GM12878 (cell line): ENCODE measurements around the gene THRAP3. TPM values are rescaled to one million over a fixed set of nuclear protein-coding genes. Genes with fewer than 3 reads are reported as not detected.

ENCODE experiments used
- ATAC-seq: fragments of 200-7000 bp; cut with Tn5 transposase; 3 replicates; pipeline ENCODE4 v1.9.1; 2020; ENCODE audit warnings: mild to moderate bottlenecking, moderate library complexity
- BruUV-seq: library from RNA; stranded (reverse); fragments of 400-500 nt; replicated peaks from 2 replicates; lab custom pipeline; 2021; lab: Mats Ljungman, UMichigan
- CTCF ChIA-PET: fragments of 300-600 bp; sonication (Branson Sonifier 250); formaldehyde crosslinking; extraction: SDS; loops from one replicate; lab custom pipeline; 2021; ENCODE audit warnings: inconsistent platforms; lab: Yijun Ruan, JAX
- POLR2A ChIA-PET: fragments of 350-600 bp; formaldehyde crosslinking; extraction: SDS; loops from one replicate; lab custom pipeline; 2021; ENCODE audit warnings: inconsistent platforms; lab: Charles Lee
- RAD21 ChIA-PET: fragments of 300-600 bp; sonication (Branson Sonifier 250); formaldehyde crosslinking; loops from one replicate; lab custom pipeline; 2023; ENCODE audit warnings: antibody characterized with exemption; ENCODE audit not compliant: unreplicated experiment; lab: Charles Lee
- SMC1A ChIA-PET: fragments of 300-600 bp; sonication (Branson Sonifier 250); formaldehyde crosslinking; loops from one replicate; lab custom pipeline; 2023; ENCODE audit not compliant: unreplicated experiment, uncharacterized antibody; lab: Charles Lee
- DNase-seq: peaks from one replicate; pipeline ENCODE4 v3.0.0-alpha.2; 2011; ENCODE audit warnings: low read depth, low spot score
- FAIRE-seq: peaks from 3 replicates; lab custom pipeline; 2011; peaks lifted over from hg19 to GRCh38; lab: Jason Lieb, UNC
- H2AFZ ChIP-seq: 2 replicates; pipeline ENCODE4 v1.6.0; 2011; ENCODE audit warnings: low read depth, low read length, control low read depth; ENCODE audit not compliant: control insufficient read depth
- H3K27ac ChIP-seq: 2 replicates; pipeline ENCODE4 v1.5.1; 2011; ENCODE audit warnings: control low read depth; ENCODE audit not compliant: control insufficient read depth, insufficient read depth
- H3K27me3 ChIP-seq, 2 experiments: replicated peaks in 1 of 2; 2 replicates each; pipeline versions ENCODE4 v1.6.0 to v1.6.1; 2011; ENCODE audit warnings: low read length in 1 of 2; ENCODE audit not compliant: control insufficient read depth in 2 of 2, insufficient read depth in 2 of 2
- H3K36me3 ChIP-seq, 2 experiments: 2 replicates each; pipeline ENCODE4 v1.5.1; 2011; ENCODE audit warnings: low read length in 1 of 2; ENCODE audit not compliant: control insufficient read depth in 2 of 2, insufficient read depth in 2 of 2
- H3K4me1 ChIP-seq: 2 replicates; pipeline ENCODE4 v1.6.1; 2011; ENCODE audit warnings: mild to moderate bottlenecking, low read length, moderate library complexity, mixed read lengths; ENCODE audit not compliant: control insufficient read depth, insufficient read depth
- H3K4me2 ChIP-seq: 2 replicates; pipeline ENCODE4 v1.6.0; 2011; ENCODE audit warnings: control low read depth; ENCODE audit not compliant: control insufficient read depth, insufficient read depth
- H3K4me3 ChIP-seq: fragments of 200-600 bp; sonication (generic); 2 replicates; pipeline ENCODE4 v1.5.1; 2016
- H3K79me2 ChIP-seq: 2 replicates; pipeline ENCODE4 v1.6.0; 2011; ENCODE audit warnings: low read length; ENCODE audit not compliant: control insufficient read depth, insufficient read depth
- H3K9ac ChIP-seq: 2 replicates; pipeline ENCODE4 v1.8.0; 2011; ENCODE audit warnings: low read length, control low read depth, mixed read lengths; ENCODE audit not compliant: control insufficient read depth, insufficient read depth
- H3K9me3 ChIP-seq: replicated peaks from 3 replicates; pipeline ENCODE4 v1.5.1; 2011; ENCODE audit warnings: mild to moderate bottlenecking, low read length; ENCODE audit not compliant: control insufficient read depth, insufficient read depth
- H4K20me1 ChIP-seq: 2 replicates; pipeline ENCODE4 v1.6.0; 2011; ENCODE audit not compliant: control insufficient read depth, insufficient read depth
- MTA3 ChIP-seq: IDR thresholded peaks from 2 replicates; pipeline ENCODE4 v1.6.1; 2012; ENCODE audit warnings: low read length, inconsistent platforms, borderline replicate concordance
- NKRF ChIP-seq: fragments of 450-650 bp; conservative IDR thresholded peaks from 2 replicates; pipeline ENCODE4 v1.6.1; 2017; ENCODE audit warnings: mild to moderate bottlenecking, moderate library complexity
- POLR2A ChIP-seq: IDR thresholded peaks from 2 replicates; pipeline ENCODE4 v1.6.1; 2011; ENCODE audit warnings: low read depth, mild to moderate bottlenecking, low read length
- SP1 ChIP-seq: IDR thresholded peaks from one replicate; pipeline ENCODE4 v1.6.1; 2011; ENCODE audit warnings: low read depth, low read length
- SREBF1 ChIP-seq: IDR thresholded peaks from 2 replicates; pipeline ENCODE4 v1.6.1; 2012; ENCODE audit warnings: mild to moderate bottlenecking, low read length
- ZNF207 ChIP-seq: fragments of 450-650 bp; IDR thresholded peaks from 2 replicates; pipeline ENCODE4 v1.6.1; 2014; ENCODE audit warnings: antibody characterized with exemption, mild to moderate bottlenecking, borderline replicate concordance
- WGBS: methylation state at CpG from one replicate; pipeline ENCODE4 v1.1.6; 2016; ENCODE audit warnings: low lambda C conversion rate; ENCODE audit not compliant: insufficient replicate concordance, insufficient coverage; ENCODE audit errors: missing lambda C conversion rate; 5-methylcytosine and 5-hydroxymethylcytosine counted together
- in situ Hi-C: fragments of 300-500 bp; cut with MboI; formaldehyde crosslinking; loops from 9 replicates; pipeline ENCODE4 v1.14.3; 2018; ENCODE audit warnings: mixed read lengths
- intact Hi-C: fragments of 100-400 bp; cut with micrococcal nuclease; formaldehyde crosslinking; loops from one replicate; pipeline ENCODE4 v1.14.2; 2022; ENCODE audit not compliant: unreplicated experiment
- polyA plus RNA-seq, 11 experiments: library from polyadenylated mRNA; depleted of rRNA in 4 of 11; unstranded in 6 of 11; stranded (reverse) in 5 of 11; fragments of >200 nt; fragmentation: Nextera tagmentation in 4 of 11; fragmentation: Illumina TruSeq in 1 of 11; extraction: Ambion mirVana in 4 of 11; extraction: Trizol in 1 of 11; gene quantifications; 1 replicate in 1 of 11; 2 replicates in 10 of 11; pipeline versions ENCODE4 v1.2.1 to v1.2.3, GENCODE V29; 2011 to 2016; ENCODE audit warnings: inconsistent platforms in 2 of 11, missing spikeins in 2 of 11, low read depth in 1 of 11
- small RNA-seq: library from RNA; depleted of rRNA; stranded (forward); fragments of <200 nt; gene quantifications from one replicate; pipeline ENCODE3, GENCODE V24; 2014
- total RNA-seq, 4 experiments: library from RNA; depleted of rRNA in 3 of 4; stranded (reverse); fragments of >200 nt in 3 of 4; fragmentation: Illumina TruSeq in 1 of 4; extraction: Trizol in 1 of 4; gene quantifications; 2 replicates each; pipeline versions ENCODE4 v1.2.1 to v1.2.3, GENCODE V29; 2013 to 2021
- TF ChIP-seq, protein P1 (sequence below): fragments of 450-650 bp; IDR thresholded peaks from 2 replicates; pipeline ENCODE4 v1.6.1; 2017; ENCODE audit warnings: mild to moderate bottlenecking, low read depth, inconsistent platforms; ENCODE audit not compliant: poor library complexity, severe bottlenecking
- TF ChIP-seq, protein P2 (sequence below): IDR thresholded peaks from 2 replicates; pipeline ENCODE4 v1.6.1; 2012; ENCODE audit warnings: low read depth, low read length, improper control_type of control experiment
- TF ChIP-seq, protein P3 (sequence below): fragments of 450-650 bp; IDR thresholded peaks from 2 replicates; pipeline ENCODE4 v1.6.1; 2016; ENCODE audit warnings: mild to moderate bottlenecking

The THRAP3 gene
- total and polyA plus RNA-seq, 10 of the 15 experiments (the other 5 are each of a cell fraction or from before 2014, with no cell fraction given), result 76.3 to 173 (median 136) TPM

- H3K79me2 ChIP-seq, result no peaks in the 10 kb centered on the region; the same call in 1 of the 2 replicates
- ChIA-PET POLR2A (no interaction called here), CTCF (interaction anchor here (0.5 to 1.0 kb wide), 2 partner anchors 12 kb away, joined by 3 read pairs; no protein-coding TSS in a partner anchor), SMC1A (interaction anchor here (2.0 kb wide), 1 partner anchor 14 kb away, joined by 5 read pairs; no protein-coding TSS in a partner anchor), RAD21 (no interaction called here)
- H3K9ac ChIP-seq, result no peak overlapping the region
- H4K20me1 ChIP-seq, result no peaks in the 10 kb centered on the region
- in situ Hi-C loops, result no loop called here
- no peaks in the 10 kb centered on the region for H3K9me3 ChIP-seq
- H3K36me3 ChIP-seq, result peaks cover 11 to 22% of the 10 kb centered on the region in 2 experiments
- H3K27ac ChIP-seq, result no peak overlapping the region
- TF ChIP-seq POLR2A, result no peak
- no peak for TF ChIP-seq SP1
- no peak for TF ChIP-seq SREBF1
- TF ChIP-seq, protein P1, sequence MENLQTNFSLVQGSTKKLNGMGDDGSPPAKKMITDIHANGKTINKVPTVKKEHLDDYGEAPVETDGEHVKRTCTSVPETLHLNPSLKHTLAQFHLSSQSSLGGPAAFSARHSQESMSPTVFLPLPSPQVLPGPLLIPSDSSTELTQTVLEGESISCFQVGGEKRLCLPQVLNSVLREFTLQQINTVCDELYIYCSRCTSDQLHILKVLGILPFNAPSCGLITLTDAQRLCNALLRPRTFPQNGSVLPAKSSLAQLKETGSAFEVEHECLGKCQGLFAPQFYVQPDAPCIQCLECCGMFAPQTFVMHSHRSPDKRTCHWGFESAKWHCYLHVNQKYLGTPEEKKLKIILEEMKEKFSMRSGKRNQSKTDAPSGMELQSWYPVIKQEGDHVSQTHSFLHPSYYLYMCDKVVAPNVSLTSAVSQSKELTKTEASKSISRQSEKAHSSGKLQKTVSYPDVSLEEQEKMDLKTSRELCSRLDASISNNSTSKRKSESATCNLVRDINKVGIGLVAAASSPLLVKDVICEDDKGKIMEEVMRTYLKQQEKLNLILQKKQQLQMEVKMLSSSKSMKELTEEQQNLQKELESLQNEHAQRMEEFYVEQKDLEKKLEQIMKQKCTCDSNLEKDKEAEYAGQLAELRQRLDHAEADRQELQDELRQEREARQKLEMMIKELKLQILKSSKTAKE, result no peak
- TF ChIP-seq, protein P2, sequence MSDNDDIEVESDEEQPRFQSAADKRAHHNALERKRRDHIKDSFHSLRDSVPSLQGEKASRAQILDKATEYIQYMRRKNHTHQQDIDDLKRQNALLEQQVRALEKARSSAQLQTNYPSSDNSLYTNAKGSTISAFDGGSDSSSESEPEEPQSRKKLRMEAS, result no peak
- no peak for TF ChIP-seq MTA3
- TF ChIP-seq, protein P3, sequence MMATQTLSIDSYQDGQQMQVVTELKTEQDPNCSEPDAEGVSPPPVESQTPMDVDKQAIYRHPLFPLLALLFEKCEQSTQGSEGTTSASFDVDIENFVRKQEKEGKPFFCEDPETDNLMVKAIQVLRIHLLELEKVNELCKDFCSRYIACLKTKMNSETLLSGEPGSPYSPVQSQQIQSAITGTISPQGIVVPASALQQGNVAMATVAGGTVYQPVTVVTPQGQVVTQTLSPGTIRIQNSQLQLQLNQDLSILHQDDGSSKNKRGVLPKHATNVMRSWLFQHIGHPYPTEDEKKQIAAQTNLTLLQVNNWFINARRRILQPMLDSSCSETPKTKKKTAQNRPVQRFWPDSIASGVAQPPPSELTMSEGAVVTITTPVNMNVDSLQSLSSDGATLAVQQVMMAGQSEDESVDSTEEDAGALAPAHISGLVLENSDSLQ, result no peak
- no peak for TF ChIP-seq ZNF207
- no peak for TF ChIP-seq NKRF
- no peak for ATAC-seq
- DNase-seq, result no peak
- peaks cover 25% of the 10 kb centered on the region for H3K4me1 ChIP-seq
- H2AFZ ChIP-seq, result no peak overlapping the region
- no peak overlapping the region for H3K4me3 ChIP-seq
- intact Hi-C loops, result no loop called here
- no TSS peak for BruUV-seq
- no peak for FAIRE-seq
- no peak overlapping the region for H3K4me2 ChIP-seq
- H3K27me3 ChIP-seq, result no peaks in the 10 kb centered on the region
- 80% methylated on average over 11 of the region's 11 CpGs for WGBS
These were observed 130.2 kb downstream of the THRAP3 start for GRCh38 chr1:36354486-36354885.

Small RNA genes within 50 kb of the gene (small RNA-seq; reads per million reads assigned to genes)
- gene RN7SL131P (not detected), gene UBE2V2P4 (not detected)

Other genes starting within 250 kb of the THRAP3 start
Only the 7 nearest of the 11 such genes appear.
- gene TEKT2, start 140.3 kb upstream of the THRAP3 start, total RNA-seq (2014; rRNA removed), result not detected in 2 replicates
- gene TEKT2, start 140.3 kb upstream of the THRAP3 start, total RNA-seq (2014; rRNA removed; fragmentation: Illumina TruSeq; extraction: Trizol), result not detected in 2 replicates
- gene TEKT2, start 140.3 kb upstream of the THRAP3 start, total RNA-seq (2021), result not detected in 2 replicates
- 0.07 TPM in 1 of 2 replicates, not detected in the other for gene TEKT2, start 140.3 kb upstream of the THRAP3 start, polyA plus RNA-seq (2011; rRNA removed)
- not detected in 2 replicates for gene TEKT2, start 140.3 kb upstream of the THRAP3 start, polyA plus RNA-seq (2014; fragmentation: Illumina TruSeq; extraction: Trizol)
- not detected for gene TEKT2, start 140.3 kb upstream of the THRAP3 start, polyA plus RNA-seq (2014; fragmentation: Nextera tagmentation; extraction: Ambion mirVana)
- gene TEKT2, start 140.3 kb upstream of the THRAP3 start, polyA plus RNA-seq (2014; rRNA removed), result not detected in 2 replicates
- under 1 TPM in 1 of 2 experiments, not detected in 1; 0.13 TPM for gene TEKT2, start 140.3 kb upstream of the THRAP3 start, polyA plus RNA-seq (2016; fragmentation: Nextera tagmentation; extraction: Ambion mirVana)
- 49.2 and 52.1 TPM in 2 replicates for gene ADPRS, start 135.6 kb upstream of the THRAP3 start, total RNA-seq (2014; rRNA removed)
- gene ADPRS, start 135.6 kb upstream of the THRAP3 start, total RNA-seq (2014; rRNA removed; fragmentation: Illumina TruSeq; extraction: Trizol), result 22.7 and 25.2 TPM in 2 replicates
- 35.7 and 37.3 TPM in 2 replicates for gene ADPRS, start 135.6 kb upstream of the THRAP3 start, total RNA-seq (2021)
- 36.5 and 57.6 TPM in 2 replicates for gene ADPRS, start 135.6 kb upstream of the THRAP3 start, polyA plus RNA-seq (2011; rRNA removed)
- gene ADPRS, start 135.6 kb upstream of the THRAP3 start, polyA plus RNA-seq (2014; fragmentation: Illumina TruSeq; extraction: Trizol), result 14.2 and 23.8 TPM in 2 replicates
- gene ADPRS, start 135.6 kb upstream of the THRAP3 start, polyA plus RNA-seq (2014; fragmentation: Nextera tagmentation; extraction: Ambion mirVana), result 10 to 100 TPM in 1 of 2 experiments, 1 to 10 TPM in 1; 7.6 to 12.1 TPM
- 40.8 and 44.3 TPM in 2 replicates for gene ADPRS, start 135.6 kb upstream of the THRAP3 start, polyA plus RNA-seq (2014; rRNA removed)
- 10 to 100 TPM; 48.7 to 57.5 TPM for gene ADPRS, start 135.6 kb upstream of the THRAP3 start, polyA plus RNA-seq (2016; fragmentation: Nextera tagmentation; extraction: Ambion mirVana)
- gene COL8A2, start 99.2 kb upstream of the THRAP3 start, total RNA-seq (2014; rRNA removed), result 0.05 TPM in 1 of 2 replicates, not detected in the other
- gene COL8A2, start 99.2 kb upstream of the THRAP3 start, total RNA-seq (2014; rRNA removed; fragmentation: Illumina TruSeq; extraction: Trizol), result not detected in 2 replicates
- 0.08 TPM in 1 of 2 replicates, not detected in the other for gene COL8A2, start 99.2 kb upstream of the THRAP3 start, total RNA-seq (2021)
- gene COL8A2, start 99.2 kb upstream of the THRAP3 start, polyA plus RNA-seq (2011; rRNA removed), result not detected in 2 replicates
- 0.01 TPM in 1 of 2 replicates, not detected in the other for gene COL8A2, start 99.2 kb upstream of the THRAP3 start, polyA plus RNA-seq (2014; fragmentation: Illumina TruSeq; extraction: Trizol)
- gene COL8A2, start 99.2 kb upstream of the THRAP3 start, polyA plus RNA-seq (2014; fragmentation: Nextera tagmentation; extraction: Ambion mirVana), result not detected
- gene COL8A2, start 99.2 kb upstream of the THRAP3 start, polyA plus RNA-seq (2014; rRNA removed), result 0.03 TPM in 1 of 2 replicates, not detected in the other
- gene COL8A2, start 99.2 kb upstream of the THRAP3 start, polyA plus RNA-seq (2016; fragmentation: Nextera tagmentation; extraction: Ambion mirVana), result not detected
- gene TRAPPC3, start 75.0 kb upstream of the THRAP3 start, total RNA-seq (2014; rRNA removed), result 68.0 and 72.2 TPM in 2 replicates
- 59.7 and 59.9 TPM in 2 replicates for gene TRAPPC3, start 75.0 kb upstream of the THRAP3 start, total RNA-seq (2014; rRNA removed; fragmentation: Illumina TruSeq; extraction: Trizol)
- 54.4 and 60.0 TPM in 2 replicates for gene TRAPPC3, start 75.0 kb upstream of the THRAP3 start, total RNA-seq (2021)
- 75.3 and 80.2 TPM in 2 replicates for gene TRAPPC3, start 75.0 kb upstream of the THRAP3 start, polyA plus RNA-seq (2011; rRNA removed)
- 77.8 and 93.7 TPM in 2 replicates for gene TRAPPC3, start 75.0 kb upstream of the THRAP3 start, polyA plus RNA-seq (2014; fragmentation: Illumina TruSeq; extraction: Trizol)
- gene TRAPPC3, start 75.0 kb upstream of the THRAP3 start, polyA plus RNA-seq (2014; fragmentation: Nextera tagmentation; extraction: Ambion mirVana), result 10 to 100 TPM; 14.7 to 24.5 TPM
- 73.1 and 74.9 TPM in 2 replicates for gene TRAPPC3, start 75.0 kb upstream of the THRAP3 start, polyA plus RNA-seq (2014; rRNA removed)
- gene TRAPPC3, start 75.0 kb upstream of the THRAP3 start, polyA plus RNA-seq (2016; fragmentation: Nextera tagmentation; extraction: Ambion mirVana), result 100 to 1,000 TPM; 113 to 122 TPM
- 36.2 and 44.4 TPM in 2 replicates for gene MAP7D1, start 68.3 kb upstream of the THRAP3 start, total RNA-seq (2014; rRNA removed)
- gene MAP7D1, start 68.3 kb upstream of the THRAP3 start, total RNA-seq (2014; rRNA removed; fragmentation: Illumina TruSeq; extraction: Trizol), result 26.9 and 32.0 TPM in 2 replicates
- 95.6 and 97.6 TPM in 2 replicates for gene MAP7D1, start 68.3 kb upstream of the THRAP3 start, total RNA-seq (2021)
- gene MAP7D1, start 68.3 kb upstream of the THRAP3 start, polyA plus RNA-seq (2011; rRNA removed), result 10.2 and 16.4 TPM in 2 replicates
- 17.8 and 38.9 TPM in 2 replicates for gene MAP7D1, start 68.3 kb upstream of the THRAP3 start, polyA plus RNA-seq (2014; fragmentation: Illumina TruSeq; extraction: Trizol)
- gene MAP7D1, start 68.3 kb upstream of the THRAP3 start, polyA plus RNA-seq (2014; fragmentation: Nextera tagmentation; extraction: Ambion mirVana), result 10 to 100 TPM in 1 of 2 experiments, 1 to 10 TPM in 1; 4.4 to 11.2 TPM
- 45.3 and 55.6 TPM in 2 replicates for gene MAP7D1, start 68.3 kb upstream of the THRAP3 start, polyA plus RNA-seq (2014; rRNA removed)
- 10 to 100 TPM; 10.0 to 14.4 TPM for gene MAP7D1, start 68.3 kb upstream of the THRAP3 start, polyA plus RNA-seq (2016; fragmentation: Nextera tagmentation; extraction: Ambion mirVana)
- 1.9 and 3.2 TPM in 2 replicates for gene SH3D21, start 81.9 kb downstream of the THRAP3 start, total RNA-seq (2014; rRNA removed)
- gene SH3D21, start 81.9 kb downstream of the THRAP3 start, total RNA-seq (2014; rRNA removed; fragmentation: Illumina TruSeq; extraction: Trizol), result 2.1 and 2.4 TPM in 2 replicates
- gene SH3D21, start 81.9 kb downstream of the THRAP3 start, total RNA-seq (2021), result 4.9 and 5.5 TPM in 2 replicates
- 2.1 and 2.5 TPM in 2 replicates for gene SH3D21, start 81.9 kb downstream of the THRAP3 start, polyA plus RNA-seq (2011; rRNA removed)
- 2.3 and 5.1 TPM in 2 replicates for gene SH3D21, start 81.9 kb downstream of the THRAP3 start, polyA plus RNA-seq (2014; fragmentation: Illumina TruSeq; extraction: Trizol)
- gene SH3D21, start 81.9 kb downstream of the THRAP3 start, polyA plus RNA-seq (2014; fragmentation: Nextera tagmentation; extraction: Ambion mirVana), result under 1 TPM; 0.06 to 0.11 TPM
- gene SH3D21, start 81.9 kb downstream of the THRAP3 start, polyA plus RNA-seq (2014; rRNA removed), result 5.7 and 5.9 TPM in 2 replicates
- 1 to 10 TPM in 1 of 2 experiments, under 1 TPM in 1; 0.19 to 2.1 TPM for gene SH3D21, start 81.9 kb downstream of the THRAP3 start, polyA plus RNA-seq (2016; fragmentation: Nextera tagmentation; extraction: Ambion mirVana)
- gene EVA1B, start 99.2 kb downstream of the THRAP3 start, total RNA-seq (2014; rRNA removed), result 6.4 and 6.9 TPM in 2 replicates
- 0.32 and 0.45 TPM in 2 replicates for gene EVA1B, start 99.2 kb downstream of the THRAP3 start, total RNA-seq (2014; rRNA removed; fragmentation: Illumina TruSeq; extraction: Trizol)
- gene EVA1B, start 99.2 kb downstream of the THRAP3 start, total RNA-seq (2021), result 5.3 and 6.1 TPM in 2 replicates
- gene EVA1B, start 99.2 kb downstream of the THRAP3 start, polyA plus RNA-seq (2011; rRNA removed), result 0.58 TPM in 1 of 2 replicates, not detected in the other
- gene EVA1B, start 99.2 kb downstream of the THRAP3 start, polyA plus RNA-seq (2014; fragmentation: Illumina TruSeq; extraction: Trizol), result not detected in 2 replicates
- under 1 TPM in 1 of 2 experiments, not detected in 1; 0.15 TPM for gene EVA1B, start 99.2 kb downstream of the THRAP3 start, polyA plus RNA-seq (2014; fragmentation: Nextera tagmentation; extraction: Ambion mirVana)
- 3.4 and 6.7 TPM in 2 replicates for gene EVA1B, start 99.2 kb downstream of the THRAP3 start, polyA plus RNA-seq (2014; rRNA removed)
- 1 to 10 TPM; 2.7 to 3.2 TPM for gene EVA1B, start 99.2 kb downstream of the THRAP3 start, polyA plus RNA-seq (2016; fragmentation: Nextera tagmentation; extraction: Ambion mirVana)